K562 (cell line): ENCODE data around the gene RGS6.

Experiments used
- BHLHE40 ChIP-seq: IDR thresholded peaks from 2 replicates; pipeline ENCODE4 v1.6.1; 2011; ENCODE audit warnings: low read length, improper control_type of control experiment
- CHD4 ChIP-seq: fragments of 200-600 bp; sonication (generic); IDR thresholded peaks from 3 replicates; pipeline ENCODE4 v1.6.1; 2012; ENCODE audit warnings: low read depth, mild to moderate bottlenecking, mixed read lengths, low read length, inconsistent platforms; ENCODE audit not compliant: insufficient read depth, insufficient replicate concordance, poor library complexity, severe bottlenecking
- CTCF ChIP-seq, 3 experiments: IDR thresholded peaks in 2 of 3; conservative IDR thresholded peaks in 1 of 3; 2 replicates each; pipeline ENCODE4 v1.5.1; 2011 to 2012; ENCODE audit warnings: low read length in 3 of 3, mild to moderate bottlenecking in 3 of 3, control low read depth in 2 of 3, improper control_type of control experiment in 1 of 3, inconsistent platforms in 1 of 3, low read depth in 1 of 3, mixed read lengths in 1 of 3, moderate library complexity in 1 of 3; ENCODE audit not compliant: insufficient read depth in 2 of 3
- HDAC6 ChIP-seq: IDR thresholded peaks from 2 replicates; pipeline ENCODE4 v1.6.1; 2012; ENCODE audit warnings: low read depth, mild to moderate bottlenecking, control low read depth, inconsistent platforms, low read length, moderate library complexity
- MAFG ChIP-seq: fragments of 450-650 bp; conservative IDR thresholded peaks from 2 replicates; pipeline ENCODE4 v1.6.1; 2016; ENCODE audit warnings: missing genetic modification characterization, missing compliant biosample characterization
- MTF1 ChIP-seq: fragments of 250-450 bp; sonication (Bioruptor Pico); IDR thresholded peaks from 2 replicates; pipeline ENCODE4 v1.9.0; 2021; ENCODE audit warnings: moderate library complexity, mild to moderate bottlenecking, inconsistent platforms, borderline replicate concordance
- NCOR1 ChIP-seq: fragments of 450-650 bp; IDR thresholded peaks from 2 replicates; pipeline ENCODE4 v1.6.1; 2016; ENCODE audit warnings: mild to moderate bottlenecking, moderate library complexity
- POLR2A ChIP-seq: fragments of 450-650 bp; conservative IDR thresholded peaks from 2 replicates; pipeline ENCODE4 v1.6.1; 2016
- POLR2AphosphoS5 ChIP-seq: IDR thresholded peaks from 2 replicates; pipeline ENCODE4 v1.6.1; 2011; ENCODE audit warnings: mild to moderate bottlenecking, low read depth, low read length, moderate library complexity; ENCODE audit not compliant: control insufficient read depth, insufficient read depth
- SIN3A ChIP-seq, 2 experiments: fragments of 150-350 bp in 1 of 2; IDR thresholded peaks; 2 replicates each; pipeline ENCODE4 v1.6.1; 2011 to 2016; ENCODE audit warnings: borderline replicate concordance in 2 of 2, low read depth in 2 of 2, low read length in 2 of 2, mild to moderate bottlenecking in 2 of 2, moderate library complexity in 2 of 2; ENCODE audit not compliant: control insufficient read depth in 1 of 2
- THAP7 ChIP-seq: fragments of 250-450 bp; sonication (Bioruptor Pico); IDR thresholded peaks from 2 replicates; pipeline ENCODE4 v1.5.0; 2021
- TF ChIP-seq, protein P1 (sequence below): fragments of 450-650 bp; formaldehyde crosslinking; IDR thresholded peaks from 2 replicates; pipeline ENCODE4 v1.4.0; 2022; ENCODE audit warnings: mild to moderate bottlenecking, moderate library complexity
- TF ChIP-seq, protein P2 (sequence below): sonication (generic); formaldehyde crosslinking; IDR thresholded peaks from 2 replicates; pipeline ENCODE4 v1.8.1; 2023; ENCODE audit warnings: mild to moderate bottlenecking, missing genetic modification reagents

DNA sequence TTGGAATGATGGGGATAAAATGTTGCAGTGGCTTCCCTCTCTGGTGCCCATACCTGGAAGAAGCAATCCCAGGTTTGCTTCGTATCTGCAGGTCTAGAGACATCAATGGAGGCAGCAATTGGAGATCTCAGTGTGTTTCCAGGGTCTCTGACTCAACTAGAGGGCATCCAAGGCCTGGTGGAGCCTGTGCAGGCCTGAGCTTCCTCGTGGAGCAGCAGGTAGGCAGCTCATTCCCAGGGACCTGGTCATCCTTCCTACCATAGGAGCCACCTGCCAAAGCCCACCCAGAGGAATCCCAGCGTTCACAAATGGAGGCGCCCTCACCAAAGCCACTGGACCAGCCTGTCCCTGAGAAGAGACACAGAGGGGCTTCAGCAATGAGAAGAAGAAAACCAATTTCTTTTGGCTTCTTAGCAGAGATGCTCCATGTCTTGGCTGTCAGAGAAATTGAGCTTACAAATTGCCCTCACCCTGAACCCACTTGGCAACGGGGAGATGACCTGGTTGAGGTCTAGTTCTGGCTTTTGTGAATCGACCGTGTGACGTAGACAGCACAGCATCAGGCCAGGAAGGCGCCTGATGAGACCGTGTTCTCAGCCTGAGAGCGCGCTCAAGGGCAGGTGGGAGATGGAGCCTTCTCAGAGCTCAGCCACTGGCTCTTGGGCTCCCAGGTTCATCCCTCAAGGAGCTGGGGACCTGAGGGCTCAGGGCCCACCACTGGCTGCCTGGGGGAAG is 678.0 kb downstream of the RGS6 start:
- no peak for TF ChIP-seq MTF1
- TF ChIP-seq THAP7: no peak
- no peak for TF ChIP-seq POLR2AphosphoS5
- no peak for TF ChIP-seq MAFG (tag)
- no peak for TF ChIP-seq CTCF (IDR thresholded peaks at IDR 0.05 in 2 of 3, conservative IDR thresholded peaks at IDR 0.05 in 1 of 3; ENCODE audit: insufficient read depth in 2 of 3, low read depth in 1 of 3, low read length in 3 of 3)
- no peak for TF ChIP-seq BHLHE40
- no peak for TF ChIP-seq POLR2A
- no peak for TF ChIP-seq HDAC6
- TF ChIP-seq, protein P1, sequence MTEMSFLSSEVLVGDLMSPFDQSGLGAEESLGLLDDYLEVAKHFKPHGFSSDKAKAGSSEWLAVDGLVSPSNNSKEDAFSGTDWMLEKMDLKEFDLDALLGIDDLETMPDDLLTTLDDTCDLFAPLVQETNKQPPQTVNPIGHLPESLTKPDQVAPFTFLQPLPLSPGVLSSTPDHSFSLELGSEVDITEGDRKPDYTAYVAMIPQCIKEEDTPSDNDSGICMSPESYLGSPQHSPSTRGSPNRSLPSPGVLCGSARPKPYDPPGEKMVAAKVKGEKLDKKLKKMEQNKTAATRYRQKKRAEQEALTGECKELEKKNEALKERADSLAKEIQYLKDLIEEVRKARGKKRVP: no peak
- TF ChIP-seq, protein P2, sequence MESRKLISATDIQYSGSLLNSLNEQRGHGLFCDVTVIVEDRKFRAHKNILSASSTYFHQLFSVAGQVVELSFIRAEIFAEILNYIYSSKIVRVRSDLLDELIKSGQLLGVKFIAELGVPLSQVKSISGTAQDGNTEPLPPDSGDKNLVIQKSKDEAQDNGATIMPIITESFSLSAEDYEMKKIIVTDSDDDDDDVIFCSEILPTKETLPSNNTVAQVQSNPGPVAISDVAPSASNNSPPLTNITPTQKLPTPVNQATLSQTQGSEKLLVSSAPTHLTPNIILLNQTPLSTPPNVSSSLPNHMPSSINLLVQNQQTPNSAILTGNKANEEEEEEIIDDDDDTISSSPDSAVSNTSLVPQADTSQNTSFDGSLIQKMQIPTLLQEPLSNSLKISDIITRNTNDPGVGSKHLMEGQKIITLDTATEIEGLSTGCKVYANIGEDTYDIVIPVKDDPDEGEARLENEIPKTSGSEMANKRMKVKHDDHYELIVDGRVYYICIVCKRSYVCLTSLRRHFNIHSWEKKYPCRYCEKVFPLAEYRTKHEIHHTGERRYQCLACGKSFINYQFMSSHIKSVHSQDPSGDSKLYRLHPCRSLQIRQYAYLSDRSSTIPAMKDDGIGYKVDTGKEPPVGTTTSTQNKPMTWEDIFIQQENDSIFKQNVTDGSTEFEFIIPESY (CRISPR knock-in tag): no peak
- TF ChIP-seq NCOR1: no peak
- no peak for TF ChIP-seq CHD4
- no peak for TF ChIP-seq SIN3A (IDR thresholded peaks at IDR 0.05; ENCODE audit: borderline replicate concordance in 2 of 2, control insufficient read depth in 1 of 2, low read depth in 2 of 2, low read length in 2 of 2)
